Adrenal gland (tissue), 5 donors: ENCODE results near the gene LHFPL2.

Experiments
- POLR2A ChIP-seq, 2 donors: fragments of 450-650 bp; IDR thresholded peaks; one replicate each; pipeline ENCODE4 v1.6.1; 2017; ENCODE audit warnings: antibody characterized with exemption in 2 of 2, mild to moderate bottlenecking in 2 of 2, moderate library complexity in 1 of 2
- TF ChIP-seq, protein P1 (sequence below), 6 experiments: fragments of 450-650 bp in 4 of 6; fragments of 200-600 bp in 2 of 6; sonication (generic) in 1 of 6; IDR thresholded peaks; 1 replicate in 5 of 6; 2 replicates in 1 of 6; pipeline versions ENCODE4 v1.5.1 to v1.8.0; 2016 to 2021; ENCODE audit warnings: antibody characterized with exemption in 6 of 6, mild to moderate bottlenecking in 2 of 6, moderate library complexity in 1 of 6
- donor health status: DM: no; HTN: no; CAD: no.

DNA sequence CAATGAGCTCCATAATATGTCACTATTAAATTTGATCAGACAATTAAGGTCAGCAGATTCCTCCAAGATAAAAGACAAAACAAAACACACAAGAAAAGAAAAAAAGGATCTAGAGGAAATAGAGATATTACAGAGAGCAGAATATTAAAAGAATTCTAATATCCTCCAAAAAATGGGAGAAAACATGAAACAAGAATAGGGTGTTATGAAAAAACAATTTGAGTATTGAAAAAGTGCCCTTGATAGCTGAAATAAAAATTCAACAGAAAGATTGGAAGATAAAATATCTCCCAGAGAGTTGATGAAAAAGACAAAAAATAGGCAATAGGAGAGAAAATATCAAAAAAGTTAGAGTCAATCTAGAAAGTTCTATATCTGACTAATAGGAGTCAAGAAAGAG is 44.8 kb upstream of the LHFPL2 start:
- TF ChIP-seq, protein P1, sequence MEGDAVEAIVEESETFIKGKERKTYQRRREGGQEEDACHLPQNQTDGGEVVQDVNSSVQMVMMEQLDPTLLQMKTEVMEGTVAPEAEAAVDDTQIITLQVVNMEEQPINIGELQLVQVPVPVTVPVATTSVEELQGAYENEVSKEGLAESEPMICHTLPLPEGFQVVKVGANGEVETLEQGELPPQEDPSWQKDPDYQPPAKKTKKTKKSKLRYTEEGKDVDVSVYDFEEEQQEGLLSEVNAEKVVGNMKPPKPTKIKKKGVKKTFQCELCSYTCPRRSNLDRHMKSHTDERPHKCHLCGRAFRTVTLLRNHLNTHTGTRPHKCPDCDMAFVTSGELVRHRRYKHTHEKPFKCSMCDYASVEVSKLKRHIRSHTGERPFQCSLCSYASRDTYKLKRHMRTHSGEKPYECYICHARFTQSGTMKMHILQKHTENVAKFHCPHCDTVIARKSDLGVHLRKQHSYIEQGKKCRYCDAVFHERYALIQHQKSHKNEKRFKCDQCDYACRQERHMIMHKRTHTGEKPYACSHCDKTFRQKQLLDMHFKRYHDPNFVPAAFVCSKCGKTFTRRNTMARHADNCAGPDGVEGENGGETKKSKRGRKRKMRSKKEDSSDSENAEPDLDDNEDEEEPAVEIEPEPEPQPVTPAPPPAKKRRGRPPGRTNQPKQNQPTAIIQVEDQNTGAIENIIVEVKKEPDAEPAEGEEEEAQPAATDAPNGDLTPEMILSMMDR (IDR thresholded peaks at IDR 0.05): no peak
- no peak for TF ChIP-seq POLR2A (IDR thresholded peaks at IDR 0.05)
